OCI-LY1 (cell line): Measurements from ENCODE around the gene SYNE1.

Experiments
- H2AFZ ChIP-seq: fragments of 200-600 bp; sonication (generic), shearing (Covaris generic); 2 replicates; pipeline ENCODE4 v1.6.0; 2014; ENCODE audit warnings: antibody characterized with exemption, mild to moderate bottlenecking, low read length
- H3F3A ChIP-seq: fragments of 200-600 bp; sonication (generic), shearing (Covaris generic); 2 replicates; pipeline ENCODE4 v1.6.0; 2014; ENCODE audit warnings: mild to moderate bottlenecking, antibody characterized with exemption, low read length, moderate library complexity; ENCODE audit not compliant: insufficient read depth
- H3K27ac ChIP-seq: fragments of 200-600 bp; sonication (generic); 2 replicates; pipeline ENCODE4 v1.5.1; 2014; ENCODE audit warnings: low read length, mixed run types, mild to moderate bottlenecking, low read depth; ENCODE audit not compliant: poor library complexity, severe bottlenecking
- H3K27me3 ChIP-seq: fragments of 200-600 bp; sonication (generic); 2 replicates; pipeline ENCODE4 v1.6.0; 2014; ENCODE audit warnings: antibody characterized with exemption, mild to moderate bottlenecking, low read length, moderate library complexity; ENCODE audit not compliant: insufficient read depth
- H3K36me3 ChIP-seq: fragments of 200-600 bp; sonication (generic); 2 replicates; pipeline ENCODE4 v1.6.1; 2014; ENCODE audit warnings: mild to moderate bottlenecking, antibody characterized with exemption, low read length, moderate library complexity, mixed read lengths; ENCODE audit not compliant: insufficient read depth
- H3K4me1 ChIP-seq: fragments of 200-600 bp; sonication (generic); 2 replicates; pipeline ENCODE4 v1.5.1; 2014; ENCODE audit warnings: mild to moderate bottlenecking, low read length, moderate library complexity; ENCODE audit not compliant: insufficient read depth, severe bottlenecking
- H3K4me2 ChIP-seq: fragments of 200-600 bp; sonication (generic), shearing (Covaris generic); 2 replicates; pipeline ENCODE4 v1.6.1; 2014; ENCODE audit warnings: low read length
- H3K4me3 ChIP-seq: fragments of 200-600 bp; sonication (generic); 2 replicates; pipeline ENCODE4 v1.5.1; 2014; ENCODE audit warnings: low read length, low read depth, mild to moderate bottlenecking, mixed read lengths; ENCODE audit not compliant: poor library complexity, severe bottlenecking
- H3K79me2 ChIP-seq: fragments of 200-600 bp; shearing (Covaris generic); 2 replicates; pipeline ENCODE4 v1.6.1; 2016; ENCODE audit warnings: mixed run types, low read length, mixed read lengths; ENCODE audit not compliant: insufficient read depth
- H3K9ac ChIP-seq: fragments of 200-600 bp; sonication (generic), shearing (Covaris generic); 2 replicates; pipeline ENCODE4 v1.6.1; 2014; ENCODE audit warnings: mild to moderate bottlenecking, low read length, mixed read lengths
- H3K9me2 ChIP-seq: fragments of 200-600 bp; sonication (generic), shearing (Covaris generic); 2 replicates; pipeline ENCODE4 v1.6.1; 2014; ENCODE audit warnings: low read depth, mild to moderate bottlenecking, low read length, mixed read lengths
- H3K9me3 ChIP-seq: fragments of 200-600 bp; shearing (Covaris generic); 2 replicates; pipeline ENCODE4 v1.6.1; 2014; ENCODE audit warnings: low read length, mixed read lengths
- H4K20me1 ChIP-seq: fragments of 200-600 bp; sonication (generic), shearing (Covaris generic); 2 replicates; pipeline ENCODE4 v1.6.0; 2016; ENCODE audit warnings: mild to moderate bottlenecking, low read length; ENCODE audit not compliant: insufficient read depth
- CTCF ChIP-seq: fragments of 200-600 bp; sonication (generic), shearing (Covaris generic); IDR thresholded peaks from 2 replicates; pipeline ENCODE4 v1.5.1; 2017; ENCODE audit warnings: mild to moderate bottlenecking, antibody characterized with exemption, low read length, moderate library complexity, mixed read lengths
- EZH2 ChIP-seq: fragments of 200-600 bp; sonication (generic), shearing (Covaris generic); IDR thresholded peaks from 2 replicates; pipeline ENCODE4 v1.8.0; 2017; ENCODE audit warnings: borderline replicate concordance, mixed run types, mild to moderate bottlenecking, antibody characterized with exemption, low read length, moderate library complexity, mixed read lengths

The SYNE1 gene

DNA sequence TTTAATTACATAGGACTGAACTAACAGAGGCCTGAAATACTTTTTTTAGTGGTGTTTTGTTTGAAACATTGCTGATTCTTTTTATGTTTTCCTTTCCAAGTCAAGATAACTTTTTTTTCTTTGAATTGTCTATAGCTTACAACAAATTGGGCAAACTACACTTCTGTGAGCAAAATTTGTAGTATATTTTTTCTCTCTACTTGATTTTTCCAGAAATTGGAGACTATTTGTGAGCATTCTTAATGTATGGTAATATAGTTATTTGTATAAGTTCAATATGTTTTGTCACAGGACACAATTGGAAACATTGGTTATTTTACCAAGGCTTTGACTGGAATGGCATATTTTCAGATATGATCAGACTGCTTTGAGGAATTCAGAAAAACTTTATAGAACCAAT is 216.5 kb downstream of the SYNE1 start:
- no peaks in the 10 kb centered on the region for H3K9me3 ChIP-seq
- no peaks in the 10 kb centered on the region for H3K27me3 ChIP-seq
- no peaks in the 10 kb centered on the region for H3F3A ChIP-seq
- H4K20me1 ChIP-seq, result no peaks in the 10 kb centered on the region
- H3K36me3 ChIP-seq, result no peaks in the 10 kb centered on the region
- no peaks in the 10 kb centered on the region for H3K79me2 ChIP-seq
- TF ChIP-seq EZH2 (no peak), CTCF (no peak)
- H3K27ac ChIP-seq, result no peak overlapping the region
- no peak overlapping the region for H3K9ac ChIP-seq
- no peak overlapping the region for H2AFZ ChIP-seq
- H3K9me2 ChIP-seq, result no peaks in the 10 kb centered on the region
- no peak overlapping the region for H3K4me3 ChIP-seq
- H3K4me2 ChIP-seq, result no peak overlapping the region
- H3K4me1 ChIP-seq, result no peaks in the 10 kb centered on the region

- TF ChIP-seq EZH2, result no peak
- TF ChIP-seq CTCF, result no peak
- Histone ChIP-seq H3K4me3 (no peak overlapping the region), H3K36me3 (no peaks in the 10 kb centered on the region), H3K9me2 (no peaks in the 10 kb centered on the region), H3K9ac (no peak overlapping the region), H3K79me2 (no peaks in the 10 kb centered on the region), H3K27ac (no peak overlapping the region), H4K20me1 (no peaks in the 10 kb centered on the region), H3K9me3 (no peaks in the 10 kb centered on the region), H3K4me2 (no peak overlapping the region), H3F3A (no peaks in the 10 kb centered on the region), H3K27me3 (no peaks in the 10 kb centered on the region), H2AFZ (no peak overlapping the region), H3K4me1 (no peaks in the 10 kb centered on the region)
Observed at GRCh38 chr6:152418551-152418950, 218.6 kb downstream of the SYNE1 start.

DNA sequence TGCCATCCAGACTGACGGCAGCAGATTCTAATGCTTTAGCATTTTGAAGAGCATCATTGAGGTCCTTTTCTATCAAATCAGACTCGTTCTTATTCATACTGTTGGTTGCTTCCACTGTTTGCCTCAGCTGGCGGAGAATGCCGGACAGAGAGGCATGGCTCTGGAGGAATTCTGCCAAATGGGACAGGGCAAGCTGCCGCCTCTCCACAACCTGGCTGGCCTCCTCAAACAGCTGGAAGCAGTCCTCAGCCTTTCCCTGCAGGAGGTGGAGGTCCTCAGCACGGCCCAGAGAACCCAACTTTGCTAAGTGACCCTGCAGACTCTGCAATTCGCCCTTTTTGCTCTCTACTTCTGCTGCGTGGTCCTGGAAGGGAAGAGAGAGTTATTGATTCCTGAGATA is 220.5 kb downstream of the SYNE1 start:
- H3K27ac ChIP-seq, result no peak overlapping the region
- TF ChIP-seq EZH2 (no peak), CTCF (no peak)
- no peaks in the 10 kb centered on the region for H3K27me3 ChIP-seq
- H2AFZ ChIP-seq, result no peak overlapping the region
- H3K9me2 ChIP-seq, result no peaks in the 10 kb centered on the region
- H3F3A ChIP-seq, result no peaks in the 10 kb centered on the region
- H3K36me3 ChIP-seq, result no peaks in the 10 kb centered on the region
- no peak overlapping the region for H3K9ac ChIP-seq
- H3K4me1 ChIP-seq, result no peaks in the 10 kb centered on the region
- no peak overlapping the region for H3K4me3 ChIP-seq
- no peaks in the 10 kb centered on the region for H3K79me2 ChIP-seq
- no peaks in the 10 kb centered on the region for H3K9me3 ChIP-seq
- no peak overlapping the region for H3K4me2 ChIP-seq
- no peaks in the 10 kb centered on the region for H4K20me1 ChIP-seq
